ENCODE results near the gene NCOR1.
"Not testable (repeated sequence)": the region's sequence is repeated elsewhere in the genome, so short reads cannot be mapped to it uniquely, and the experiment has no call there.

NCOR1 gene

GRCh38 chr17:16122697-16123434 lies 92.5 kb downstream of the NCOR1 start:
- Histone ChIP-seq H3K27ac (no peak overlapping the region), H3K4me3 (IDR thresholded peaks at IDR 0.05; ENCODE audit: insufficient read depth, low read depth, low read length) (no peak overlapping the region), H4K20me1 (ENCODE audit: insufficient read depth) (no peaks in the 10 kb centered on the region), H3K79me2 (ENCODE audit: insufficient read depth, low read depth) (no peaks in the 10 kb centered on the region), H3K36me3 (ENCODE audit: insufficient read depth) (no peaks in the 10 kb centered on the region), H3K4me2 (no peak overlapping the region), H3K27me3 (ENCODE audit: insufficient read depth, low read depth) (no peaks in the 10 kb centered on the region), H3K9ac (no peak overlapping the region), H2AFZ (ENCODE audit: low read depth) (no peak overlapping the region), H3K4me1 (ENCODE audit: low read depth, poor library complexity, severe bottlenecking) (no peaks in the 10 kb centered on the region)
- TF ChIP-seq, protein P1, sequence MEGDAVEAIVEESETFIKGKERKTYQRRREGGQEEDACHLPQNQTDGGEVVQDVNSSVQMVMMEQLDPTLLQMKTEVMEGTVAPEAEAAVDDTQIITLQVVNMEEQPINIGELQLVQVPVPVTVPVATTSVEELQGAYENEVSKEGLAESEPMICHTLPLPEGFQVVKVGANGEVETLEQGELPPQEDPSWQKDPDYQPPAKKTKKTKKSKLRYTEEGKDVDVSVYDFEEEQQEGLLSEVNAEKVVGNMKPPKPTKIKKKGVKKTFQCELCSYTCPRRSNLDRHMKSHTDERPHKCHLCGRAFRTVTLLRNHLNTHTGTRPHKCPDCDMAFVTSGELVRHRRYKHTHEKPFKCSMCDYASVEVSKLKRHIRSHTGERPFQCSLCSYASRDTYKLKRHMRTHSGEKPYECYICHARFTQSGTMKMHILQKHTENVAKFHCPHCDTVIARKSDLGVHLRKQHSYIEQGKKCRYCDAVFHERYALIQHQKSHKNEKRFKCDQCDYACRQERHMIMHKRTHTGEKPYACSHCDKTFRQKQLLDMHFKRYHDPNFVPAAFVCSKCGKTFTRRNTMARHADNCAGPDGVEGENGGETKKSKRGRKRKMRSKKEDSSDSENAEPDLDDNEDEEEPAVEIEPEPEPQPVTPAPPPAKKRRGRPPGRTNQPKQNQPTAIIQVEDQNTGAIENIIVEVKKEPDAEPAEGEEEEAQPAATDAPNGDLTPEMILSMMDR (conservative IDR thresholded peaks at IDR 0.05; ENCODE audit: low read depth, low read length): no peak

DNA sequence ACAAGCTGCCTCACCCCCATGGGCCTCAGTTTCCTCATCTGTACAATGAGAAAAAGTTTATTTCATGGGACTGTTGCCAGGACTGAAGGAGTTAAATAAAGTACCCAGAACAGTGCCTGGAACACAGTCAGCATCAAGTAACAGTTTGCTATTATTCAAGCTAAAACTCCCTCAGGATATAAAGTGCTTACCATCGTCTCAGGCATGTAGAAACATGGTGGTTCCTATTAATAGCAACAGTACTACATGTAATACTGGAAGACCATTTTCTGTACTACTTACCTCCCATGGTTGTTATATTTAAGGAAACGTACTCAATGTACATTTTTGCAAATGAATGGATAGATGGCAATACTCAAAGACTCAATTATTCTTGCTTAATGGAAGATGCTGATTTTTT lies 93.4 kb downstream of the NCOR1 start:
- Histone ChIP-seq H2AFZ (ENCODE audit: low read depth) (no peak overlapping the region), H3K4me3 (IDR thresholded peaks at IDR 0.05; ENCODE audit: insufficient read depth, low read depth, low read length) (no peak overlapping the region), H3K36me3 (ENCODE audit: insufficient read depth) (no peaks in the 10 kb centered on the region), H3K79me2 (ENCODE audit: insufficient read depth, low read depth) (no peaks in the 10 kb centered on the region), H3K9ac (no peak overlapping the region), H4K20me1 (ENCODE audit: insufficient read depth) (no peaks in the 10 kb centered on the region), H3K27ac (no peak overlapping the region), H3K4me1 (ENCODE audit: low read depth, poor library complexity, severe bottlenecking) (no peaks in the 10 kb centered on the region), H3K27me3 (ENCODE audit: insufficient read depth, low read depth) (no peaks in the 10 kb centered on the region), H3K4me2 (no peak overlapping the region)
- TF ChIP-seq, protein P1 (conservative IDR thresholded peaks at IDR 0.05; ENCODE audit: low read depth, low read length): no peak

- Histone ChIP-seq H3K79me2 (ENCODE audit: insufficient read depth, low read depth) (no peaks in the 10 kb centered on the region), H3K36me3 (ENCODE audit: insufficient read depth) (no peaks in the 10 kb centered on the region), H3K4me3 (IDR thresholded peaks at IDR 0.05; ENCODE audit: insufficient read depth, low read depth, low read length) (no peak overlapping the region), H4K20me1 (ENCODE audit: insufficient read depth) (no peaks in the 10 kb centered on the region), H3K4me1 (ENCODE audit: low read depth, poor library complexity, severe bottlenecking) (no peaks in the 10 kb centered on the region), H2AFZ (ENCODE audit: low read depth) (no peak overlapping the region), H3K9ac (no peak overlapping the region), H3K4me2 (no peak overlapping the region), H3K27ac (no peak overlapping the region), H3K27me3 (ENCODE audit: insufficient read depth, low read depth) (no peaks in the 10 kb centered on the region)
- TF ChIP-seq, protein P1 (conservative IDR thresholded peaks at IDR 0.05; ENCODE audit: low read depth, low read length): no peak
These were observed 94.4 kb downstream of the NCOR1 start for GRCh38 chr17:16120937-16121336.

- no peak overlapping the region for H3K27ac ChIP-seq
- H3K36me3 ChIP-seq (ENCODE audit: insufficient read depth): no peaks in the 10 kb centered on the region
- H3K4me2 ChIP-seq: no peak overlapping the region
- H3K4me3 ChIP-seq (IDR thresholded peaks at IDR 0.05; ENCODE audit: insufficient read depth, low read depth, low read length): no peak overlapping the region
- no peaks in the 10 kb centered on the region for H3K79me2 ChIP-seq (ENCODE audit: insufficient read depth, low read depth)
- H3K4me1 ChIP-seq (ENCODE audit: low read depth, poor library complexity, severe bottlenecking): no peaks in the 10 kb centered on the region
- H4K20me1 ChIP-seq (ENCODE audit: insufficient read depth): no peaks in the 10 kb centered on the region
- H3K9ac ChIP-seq: no peak overlapping the region
- TF ChIP-seq, protein P1 (conservative IDR thresholded peaks at IDR 0.05; ENCODE audit: low read depth, low read length): no peak
- H2AFZ ChIP-seq (ENCODE audit: low read depth): no peak overlapping the region
- H3K27me3 ChIP-seq (ENCODE audit: insufficient read depth, low read depth): no peaks in the 10 kb centered on the region
These were observed 98.2 kb downstream of the NCOR1 start for GRCh38 chr17:16117149-16117548.

DNA sequence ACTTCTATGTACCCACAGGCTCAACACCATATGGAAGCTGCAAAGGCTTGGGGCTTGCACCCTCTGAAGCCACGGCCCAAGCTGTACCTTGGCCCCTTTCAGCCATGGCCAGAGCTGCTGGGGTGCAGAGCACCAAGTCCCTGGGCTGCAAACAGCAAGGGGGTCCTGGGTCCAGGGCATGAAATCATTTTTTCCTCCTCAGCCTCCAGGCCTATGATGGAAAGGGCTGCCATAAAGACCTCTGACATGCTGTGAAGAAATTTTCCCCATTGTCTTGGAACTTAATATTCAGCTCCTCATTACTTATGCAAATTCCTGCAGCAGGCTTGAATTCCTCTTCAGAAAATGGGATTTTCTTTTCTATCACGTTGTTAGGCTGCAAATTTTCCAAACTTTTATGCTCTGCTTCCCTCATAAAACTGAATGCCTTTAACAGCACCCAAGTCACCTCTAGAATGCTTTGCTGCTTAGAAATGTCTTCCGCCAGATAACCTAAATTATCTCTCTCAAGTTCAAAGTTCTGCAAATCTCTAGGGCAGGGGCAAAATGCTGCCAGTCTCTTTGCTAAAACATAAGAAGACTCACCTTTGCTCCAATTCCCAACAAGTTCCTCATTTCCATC lies 100.1 kb downstream of the NCOR1 start:
- H3K4me2 ChIP-seq; H3K4me1 ChIP-seq (ENCODE audit: low read depth, poor library complexity, severe bottlenecking); H3K79me2 ChIP-seq (ENCODE audit: insufficient read depth, low read depth); H3K9ac ChIP-seq; H4K20me1 ChIP-seq (ENCODE audit: insufficient read depth); H3K27ac ChIP-seq; H3K36me3 ChIP-seq (ENCODE audit: insufficient read depth); H3K27me3 ChIP-seq (ENCODE audit: insufficient read depth, low read depth); H3K4me3 ChIP-seq (IDR thresholded peaks at IDR 0.05; ENCODE audit: insufficient read depth, low read depth, low read length); H2AFZ ChIP-seq (ENCODE audit: low read depth): not testable (repeated sequence)

Data from KMS-11 (cell line).